Posterior cingulate gyrus (tissue), 11 donors: ENCODE measurements around the gene DMXL2.
"Not testable (repeated sequence)": the region's sequence is repeated elsewhere in the genome, so short reads cannot be mapped to it uniquely, and the experiment has no call there.

ENCODE experiments used
- DNase-seq, 10 donors: peaks; one replicate each; pipeline versions ENCODE4 v3.0.0 to v3.0.0-alpha.2; 2020 to 2021; ENCODE audit warnings: mixed read lengths in 3 of 10
- intact Hi-C: fragments of 100-400 bp; cut with DNase I; formaldehyde crosslinking; loops from one replicate; pipeline ENCODE4 v1.15.1; 2023

DMXL2 gene

GRCh38 chr15:51622604-51623370, at the start of gene DMXL2:
Gene DMXL2 (minus strand): TSS chr15:51622771. CDS start chr15:51622545, 226 bp downstream.
- DNase-seq = peak; percentile 79 to 98 (median 86)
- intact Hi-C loops = loop anchor here (5.0 kb wide), 2 partner anchors 55 to 130 kb away; partner anchors contain the start of gene TMOD2

- no peak for DNase-seq
- intact Hi-C loops = no loop called here
Observed at GRCh38 chr15:51672155-51672687, 49.6 kb upstream of the DMXL2 start.

- intact Hi-C loops = no loop called here
- DNase-seq = no peak
Observed at GRCh38 chr15:51669381-51669780, 46.8 kb upstream of the DMXL2 start.

GRCh38 chr15:51668446-51668845, 45.9 kb upstream of the DMXL2 start:
- intact Hi-C loops = no loop called here

GRCh38 chr15:51667478-51667877, 44.9 kb upstream of the DMXL2 start:
- intact Hi-C loops = no loop called here
- no peak for DNase-seq

More at GRCh38 chr15:51668446-51668845, 45.9 kb upstream of the DMXL2 start:
- DNase-seq = no peak

- intact Hi-C loops = no loop called here
- no peak for DNase-seq
Observed at GRCh38 chr15:51661072-51661471, 38.5 kb upstream of the DMXL2 start.

GRCh38 chr15:51658664-51659063, 36.1 kb upstream of the DMXL2 start:
- no peak for DNase-seq
- intact Hi-C loops = no loop called here

- intact Hi-C loops, DNase-seq: not testable (repeated sequence)
Observed at GRCh38 chr15:51655401-51656057, 33.0 kb upstream of the DMXL2 start.

GRCh38 chr15:51652084-51652668, 29.6 kb upstream of the DMXL2 start:
- no peak for DNase-seq
- intact Hi-C loops = no loop called here

- DNase-seq = peak in 2 of 10 donors; percentile 10 to 33
- intact Hi-C loops = loop anchor here (1.0 kb wide), 1 partner anchor 127 kb away; no protein-coding TSS in a partner anchor
Observed at GRCh38 chr15:51649659-51650521, 27.3 kb upstream of the DMXL2 start.

GRCh38 chr15:51648643-51649042, 26.1 kb upstream of the DMXL2 start:
- intact Hi-C loops, DNase-seq: not testable (repeated sequence)

GRCh38 chr15:51648101-51648500, 25.5 kb upstream of the DMXL2 start:
- intact Hi-C loops, DNase-seq: not testable (repeated sequence)

- DNase-seq = peak in 4 of 10 donors; percentile 15 to 26 (median 19)
- intact Hi-C loops = no loop called here
Observed at GRCh38 chr15:51647128-51647562, 24.6 kb upstream of the DMXL2 start.

GRCh38 chr15:51642696-51643095, 20.1 kb upstream of the DMXL2 start:
- no peak for DNase-seq
- intact Hi-C loops = no loop called here

GRCh38 chr15:51641490-51642130, 19.0 kb upstream of the DMXL2 start:
- no peak for DNase-seq
- intact Hi-C loops = no loop called here

- no peak for DNase-seq
- intact Hi-C loops = no loop called here
Observed at GRCh38 chr15:51634591-51635198, 12.1 kb upstream of the DMXL2 start.

- DNase-seq = no peak
- intact Hi-C loops = no loop called here
Observed at GRCh38 chr15:51629612-51630011, 7.0 kb upstream of the DMXL2 start.

GRCh38 chr15:51625236-51625635, 2.7 kb upstream of the DMXL2 start:
- intact Hi-C loops = no loop called here
- no peak for DNase-seq

- intact Hi-C loops = loop anchor here (5.0 kb wide), 2 partner anchors 53 to 128 kb away; partner anchors contain the start of gene TMOD2
- no peak for DNase-seq
Observed at GRCh38 chr15:51624022-51624421, 1.5 kb upstream of the DMXL2 start.
